Medulla oblongata (tissue), 1 donor: Measurements from ENCODE around the gene DPPA2.
"Not testable (repeated sequence)": the region's sequence is repeated elsewhere in the genome, so short reads cannot be mapped to it uniquely, and the experiment has no call there.

Experiments
- DNase-seq: peaks from one replicate; pipeline ENCODE4 v3.0.0-alpha.2; 2015; ENCODE audit errors: extremely low spot score

DPPA2 gene

DNA sequence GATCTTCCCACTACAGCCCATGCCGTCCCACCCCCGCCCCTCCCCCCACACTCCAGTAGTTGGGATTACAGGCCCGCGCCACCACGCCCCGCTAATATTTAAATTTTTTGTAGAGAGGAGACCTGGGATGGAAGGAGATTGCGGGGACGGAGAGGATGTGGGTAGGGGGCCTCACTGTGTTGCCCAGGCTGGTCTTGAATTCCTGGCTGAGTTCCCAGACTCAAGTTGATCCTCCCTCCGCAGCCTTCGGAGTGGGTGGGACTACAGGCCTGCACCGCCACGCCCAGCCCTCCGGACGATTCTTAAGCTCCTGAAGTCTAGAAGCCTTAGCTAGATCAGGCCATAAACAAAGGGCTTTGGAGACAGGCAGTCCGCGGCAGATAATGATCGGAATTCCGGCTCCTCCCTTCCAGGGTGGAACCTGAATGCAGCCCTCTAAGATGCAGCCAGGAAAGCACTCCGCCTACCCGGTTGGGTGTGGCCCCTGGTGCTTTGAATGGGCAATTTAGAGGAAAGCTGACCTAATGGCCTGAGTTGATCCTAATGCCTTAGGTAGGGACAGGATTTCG, at the start of gene DPPA2:
DPPA2 (minus strand) TSS at position 356 of the 569 bp plus-strand sequence. CDS start 1,975 bp downstream, outside the sequence.
- no peak for DNase-seq

- DNase-seq: no peak
These were observed 47.8 kb upstream of the DPPA2 start for GRCh38 chr3:109364088-109364487.

DNA sequence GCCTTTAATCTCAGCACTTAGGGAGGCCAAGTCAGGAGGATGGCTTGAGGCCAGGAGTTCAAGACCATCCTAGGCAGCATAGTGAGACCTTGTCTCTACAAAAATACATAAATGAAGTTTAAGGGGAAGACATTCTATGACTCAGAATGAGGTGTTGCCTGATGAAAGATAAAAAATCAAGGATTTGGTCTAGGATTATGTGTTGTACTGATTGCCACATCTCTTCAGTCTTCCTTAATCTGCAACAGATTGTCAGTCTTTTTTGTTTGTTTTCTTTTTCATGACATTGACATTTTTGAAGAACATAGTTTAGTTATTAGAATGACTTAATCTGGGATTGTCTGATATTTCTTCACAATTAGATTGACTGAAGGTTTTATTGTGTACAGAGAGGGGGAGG, 47.3 kb upstream of the DPPA2 start:
- DNase-seq: no peak

DNA sequence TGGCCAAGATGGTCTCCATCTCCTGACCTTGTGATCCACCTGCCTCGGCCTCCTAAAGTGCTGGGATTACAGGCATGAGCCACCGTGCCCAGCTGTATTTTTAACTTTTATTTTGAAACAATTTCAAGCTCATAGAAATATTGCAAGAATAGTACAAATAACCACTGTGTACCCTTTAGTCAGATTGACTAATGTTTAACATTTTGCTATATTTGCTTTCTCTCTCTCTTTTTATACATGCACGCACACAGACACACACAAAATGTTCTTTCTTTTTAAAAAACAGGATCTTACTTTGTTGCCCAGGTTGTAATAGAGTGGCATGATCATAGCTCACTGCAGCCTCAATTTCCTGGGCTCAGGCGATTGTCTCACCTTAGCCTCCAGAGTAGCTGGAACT, 46.5 kb upstream of the DPPA2 start:
- no peak for DNase-seq

DNA sequence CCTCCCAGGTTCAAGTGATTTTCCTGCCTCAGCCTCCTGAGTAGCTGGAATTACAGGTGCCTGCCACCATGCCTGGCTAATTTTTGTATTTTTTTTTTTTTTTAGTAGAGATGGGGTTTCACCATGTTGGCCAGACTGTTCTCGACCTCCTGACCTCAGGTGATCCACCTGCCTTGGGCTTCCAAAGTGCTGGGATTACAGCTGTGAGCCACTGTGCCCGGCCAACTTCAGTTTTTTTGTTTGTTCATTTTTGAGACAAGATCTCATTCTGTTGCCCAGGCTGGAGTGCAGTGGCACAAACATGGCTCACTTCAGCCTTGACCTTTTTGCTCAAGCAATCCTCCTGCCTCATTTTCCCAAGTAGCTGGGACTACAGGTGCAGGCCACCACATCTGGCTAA, 42.5 kb upstream of the DPPA2 start:
- DNase-seq: not testable (repeated sequence)

- DNase-seq: no peak
These were observed 40.3 kb upstream of the DPPA2 start for GRCh38 chr3:109356442-109357155.

DNA sequence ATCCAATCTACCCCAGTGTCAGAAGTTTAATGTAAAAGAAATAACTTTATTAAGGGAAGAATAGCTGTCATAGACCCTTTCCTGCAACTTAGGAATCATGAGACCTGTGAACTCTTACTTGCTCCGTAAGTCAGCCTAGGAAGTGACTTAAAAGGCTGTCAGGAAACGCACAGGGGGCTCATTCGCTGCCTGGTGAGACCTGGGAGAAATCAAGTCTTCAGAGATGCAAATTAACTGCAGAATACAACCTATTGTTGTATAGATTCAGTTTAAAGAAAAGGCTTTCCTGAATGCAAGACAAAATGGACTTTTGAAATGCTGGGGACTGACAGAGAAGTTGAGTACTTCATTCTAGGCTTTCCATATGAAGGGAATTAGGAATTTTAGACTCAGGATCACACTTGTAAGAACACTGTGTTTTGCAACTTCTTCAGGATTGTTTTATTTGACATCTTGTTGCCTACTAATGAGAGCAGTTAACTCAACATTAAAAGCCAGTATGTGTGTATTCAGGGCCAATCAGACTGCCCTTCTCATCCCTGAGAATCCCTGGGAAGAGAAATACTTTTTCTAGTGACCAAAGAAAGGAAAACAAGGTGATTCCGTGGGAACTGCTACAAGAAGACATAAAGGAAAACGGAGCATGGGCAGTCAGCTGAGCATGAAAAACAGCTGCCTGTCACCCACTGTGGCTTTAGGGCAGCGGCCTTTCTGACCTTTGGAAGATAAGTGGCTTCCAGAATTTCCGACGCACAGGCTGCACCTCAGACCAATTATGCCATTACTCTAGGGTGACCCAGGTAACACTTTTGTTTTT, 39.5 kb upstream of the DPPA2 start:
- DNase-seq: no peak

- no peak for DNase-seq
These were observed 36.7 kb upstream of the DPPA2 start for GRCh38 chr3:109353057-109353456.

GRCh38 chr3:109351231-109351630, 34.9 kb upstream of the DPPA2 start:
- no peak for DNase-seq

GRCh38 chr3:109346770-109347295, 30.5 kb upstream of the DPPA2 start:
- DNase-seq: no peak

- DNase-seq: no peak
These were observed 29.8 kb upstream of the DPPA2 start for GRCh38 chr3:109346099-109346498.

DNA sequence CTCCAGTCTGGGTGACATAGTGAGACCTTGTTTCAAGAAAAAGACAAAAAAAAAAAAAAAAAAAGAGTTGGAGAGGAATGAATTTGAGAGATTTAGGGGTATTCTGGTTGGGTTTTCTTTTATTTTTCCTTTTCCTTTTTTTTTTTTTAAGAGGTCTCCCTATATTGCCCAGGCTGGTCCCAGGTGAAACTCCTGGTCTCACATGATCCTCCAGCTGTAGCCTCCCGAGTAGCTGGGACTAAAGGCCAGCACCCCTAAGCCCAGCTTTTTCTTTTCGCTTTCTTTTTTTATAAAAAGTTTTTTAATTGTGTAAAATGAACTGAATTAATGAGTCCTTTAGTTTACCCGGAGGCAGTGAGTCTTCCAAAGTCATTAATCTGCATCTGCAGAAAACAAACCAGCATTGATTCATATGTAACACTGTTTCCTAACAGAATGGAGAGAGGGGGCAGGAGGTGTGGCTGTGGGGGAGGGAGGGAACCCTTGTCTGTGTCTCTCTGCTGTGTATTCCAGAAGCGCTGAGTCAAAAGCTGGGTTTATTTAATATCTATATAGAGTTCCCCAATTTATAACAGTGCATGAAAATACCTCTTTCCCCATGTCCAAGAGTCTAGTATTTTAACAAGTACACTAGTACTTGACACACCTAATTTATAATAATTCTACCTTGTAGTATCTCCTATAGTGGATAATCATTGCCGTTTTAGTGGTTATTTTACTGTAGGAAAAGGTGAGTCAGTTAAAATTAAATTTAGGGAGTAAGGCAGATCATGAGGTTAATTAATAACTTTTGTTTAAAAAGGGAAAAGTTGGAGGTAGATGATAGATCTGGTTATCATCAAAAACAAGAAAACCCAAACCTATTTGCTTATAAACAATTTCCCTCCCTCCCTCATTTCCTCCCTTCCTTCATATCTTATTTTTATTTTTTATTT, 23.7 kb upstream of the DPPA2 start:
- no peak for DNase-seq

GRCh38 chr3:109339197-109339596, 22.9 kb upstream of the DPPA2 start:
- no peak for DNase-seq

GRCh38 chr3:109338322-109338721, 22.0 kb upstream of the DPPA2 start:
- no peak for DNase-seq

DNA sequence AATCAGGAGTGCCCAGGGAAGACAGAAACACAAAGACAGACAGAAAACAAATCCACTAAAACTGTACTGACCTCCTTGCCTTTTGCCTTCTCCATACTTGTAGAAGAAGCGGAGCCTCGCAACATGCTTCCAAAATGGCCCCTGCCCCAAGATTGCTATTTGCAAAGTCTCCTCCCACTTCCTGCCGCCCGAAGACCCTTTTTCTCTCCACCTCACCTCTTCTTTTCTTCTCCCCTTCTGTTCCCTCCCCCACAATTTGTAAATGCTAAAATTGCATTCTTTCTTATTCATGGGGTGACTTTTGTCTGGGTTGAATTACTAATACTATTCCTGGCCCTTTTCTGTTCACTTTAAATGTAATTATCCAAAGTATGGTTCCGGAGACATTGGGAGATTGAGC, 21.1 kb upstream of the DPPA2 start, which contains the start of gene DPPA4:
DPPA4 (minus strand) TSS at position 154 of the 400 bp plus-strand sequence; CDS start at position 125, 29 bp downstream.
- no peak for DNase-seq

DNA sequence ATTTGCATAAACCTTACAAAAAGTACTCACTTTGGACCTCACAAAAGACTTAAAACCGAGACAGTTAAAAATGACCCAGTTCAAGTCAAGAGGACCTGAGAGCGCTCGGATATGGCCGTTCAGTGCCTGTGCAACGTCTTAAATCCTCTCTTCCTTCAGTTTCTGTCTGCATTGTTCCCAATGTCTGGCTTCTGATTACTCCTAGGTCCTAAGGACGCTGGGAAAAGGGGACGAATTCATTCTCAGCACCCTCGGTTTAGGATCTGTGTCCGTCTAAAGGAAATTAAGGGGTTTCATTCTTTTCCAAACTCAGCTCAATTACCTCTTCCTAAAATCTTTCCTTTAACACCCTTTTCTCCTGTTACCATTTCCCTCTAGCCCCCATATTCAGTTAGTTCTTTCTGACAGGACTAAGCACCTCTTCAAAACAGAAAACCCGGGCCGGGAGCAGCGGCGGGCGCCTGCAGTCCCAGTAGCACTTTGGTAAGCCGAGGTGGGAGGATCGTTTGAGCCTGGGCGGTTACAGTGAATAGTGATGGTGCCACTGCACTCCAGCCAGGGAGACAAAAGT, 20.1 kb upstream of the DPPA2 start:
- peak; percentile 12 for DNase-seq

- DNase-seq: no peak
These were observed 18.3 kb upstream of the DPPA2 start for GRCh38 chr3:109334572-109334971.

DNA sequence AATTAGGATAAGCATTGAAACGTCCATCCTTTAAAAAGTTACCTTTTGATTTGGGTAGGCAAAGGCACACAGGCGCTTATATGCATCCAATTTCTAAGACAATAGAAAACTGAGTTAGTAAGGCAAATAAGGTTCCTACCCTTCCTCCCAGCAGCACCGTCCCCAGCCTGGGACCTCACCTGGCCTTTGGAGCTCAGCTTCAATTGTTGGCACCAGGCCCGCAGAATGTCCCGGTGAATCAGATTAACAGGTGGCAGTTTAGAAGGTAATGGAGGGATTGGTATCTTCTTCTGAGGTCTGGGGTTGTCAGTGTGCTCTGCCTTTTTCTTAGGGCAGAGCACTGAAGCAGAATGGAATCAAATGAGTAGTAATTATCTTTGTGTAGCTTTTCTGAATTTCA, 15.4 kb upstream of the DPPA2 start:
- DNase-seq: no peak

DNA sequence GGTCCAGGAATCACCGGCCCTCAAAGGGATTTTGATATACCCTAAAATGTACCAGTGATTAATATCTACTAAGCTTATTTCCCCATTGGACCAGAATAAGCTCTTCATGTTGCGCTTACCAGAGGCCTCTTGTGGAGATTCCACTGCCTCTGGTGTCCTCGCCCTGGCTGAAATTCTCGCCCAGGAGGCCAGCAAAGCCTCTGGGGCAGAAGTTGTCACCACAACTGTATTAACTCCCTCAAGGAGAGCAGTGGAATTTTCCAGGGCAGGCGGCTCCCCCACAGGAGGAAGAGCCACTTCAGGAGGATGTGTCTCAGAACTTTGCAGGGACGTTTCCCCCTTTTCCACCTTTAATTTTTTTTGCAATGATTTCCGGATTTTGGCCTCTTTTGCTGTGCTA, 14.1 kb upstream of the DPPA2 start:
- DNase-seq: no peak

- no peak for DNase-seq
These were observed 11.9 kb upstream of the DPPA2 start for GRCh38 chr3:109328202-109328601.

DNA sequence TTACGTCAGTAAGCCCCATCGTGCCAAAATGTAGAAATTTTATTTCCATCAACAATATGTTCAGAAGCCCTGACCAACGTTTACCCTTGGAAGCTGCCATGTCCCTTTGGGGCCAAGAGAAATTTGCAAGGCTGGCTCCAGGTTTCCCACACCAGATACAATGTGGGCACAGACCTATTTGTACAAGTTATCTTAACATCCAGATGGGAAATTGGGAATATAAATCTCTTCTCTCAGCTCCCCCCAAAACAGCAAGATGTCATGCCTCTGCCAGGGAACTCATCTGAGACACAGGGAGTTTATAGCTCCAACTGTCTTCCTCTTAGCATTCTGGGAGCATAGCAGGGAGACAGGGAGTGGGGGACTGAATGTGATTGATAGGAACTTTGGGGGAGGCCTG, 9.3 kb upstream of the DPPA2 start:
- DNase-seq: no peak
